Measurements from ENCODE around the gene TCEANC2.

DNA sequence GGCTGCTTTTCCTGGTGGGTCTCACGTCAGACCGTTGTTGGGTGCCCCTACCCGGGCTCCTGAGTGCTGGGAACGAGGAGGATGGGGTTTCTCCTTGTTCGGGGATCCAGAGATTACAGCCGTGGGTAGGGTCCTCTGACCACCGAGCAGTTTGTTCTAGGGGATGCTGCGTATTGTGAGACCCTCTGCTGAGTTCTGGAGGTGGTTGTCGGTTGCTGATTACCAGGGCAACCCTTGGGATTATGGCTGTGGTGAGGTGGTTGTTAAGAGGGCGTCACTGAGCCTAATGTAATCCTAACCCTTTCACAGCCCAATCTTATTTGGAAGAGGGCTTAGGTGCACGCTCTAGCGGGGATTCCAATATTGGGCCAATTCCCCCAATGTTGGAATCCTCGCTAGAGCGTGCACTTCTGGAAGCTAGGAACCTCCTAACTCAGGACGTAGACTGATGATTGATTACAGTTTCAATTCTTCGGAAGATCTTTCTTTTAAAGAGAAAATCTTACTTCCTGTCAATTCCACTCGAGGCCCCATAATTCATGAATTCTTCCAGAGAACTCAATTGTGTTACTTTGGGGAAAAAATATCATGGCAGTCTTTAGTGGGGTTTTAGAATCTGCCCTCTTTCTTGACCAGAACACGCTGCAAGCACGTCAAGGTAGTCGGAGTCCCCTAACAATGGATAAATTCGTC, 483 bp downstream of the TCEANC2 start:
- no peak for TF ChIP-seq YY1 (IDR thresholded peaks at IDR 0.05; ENCODE audit: low read depth)
- TF ChIP-seq, protein P1, sequence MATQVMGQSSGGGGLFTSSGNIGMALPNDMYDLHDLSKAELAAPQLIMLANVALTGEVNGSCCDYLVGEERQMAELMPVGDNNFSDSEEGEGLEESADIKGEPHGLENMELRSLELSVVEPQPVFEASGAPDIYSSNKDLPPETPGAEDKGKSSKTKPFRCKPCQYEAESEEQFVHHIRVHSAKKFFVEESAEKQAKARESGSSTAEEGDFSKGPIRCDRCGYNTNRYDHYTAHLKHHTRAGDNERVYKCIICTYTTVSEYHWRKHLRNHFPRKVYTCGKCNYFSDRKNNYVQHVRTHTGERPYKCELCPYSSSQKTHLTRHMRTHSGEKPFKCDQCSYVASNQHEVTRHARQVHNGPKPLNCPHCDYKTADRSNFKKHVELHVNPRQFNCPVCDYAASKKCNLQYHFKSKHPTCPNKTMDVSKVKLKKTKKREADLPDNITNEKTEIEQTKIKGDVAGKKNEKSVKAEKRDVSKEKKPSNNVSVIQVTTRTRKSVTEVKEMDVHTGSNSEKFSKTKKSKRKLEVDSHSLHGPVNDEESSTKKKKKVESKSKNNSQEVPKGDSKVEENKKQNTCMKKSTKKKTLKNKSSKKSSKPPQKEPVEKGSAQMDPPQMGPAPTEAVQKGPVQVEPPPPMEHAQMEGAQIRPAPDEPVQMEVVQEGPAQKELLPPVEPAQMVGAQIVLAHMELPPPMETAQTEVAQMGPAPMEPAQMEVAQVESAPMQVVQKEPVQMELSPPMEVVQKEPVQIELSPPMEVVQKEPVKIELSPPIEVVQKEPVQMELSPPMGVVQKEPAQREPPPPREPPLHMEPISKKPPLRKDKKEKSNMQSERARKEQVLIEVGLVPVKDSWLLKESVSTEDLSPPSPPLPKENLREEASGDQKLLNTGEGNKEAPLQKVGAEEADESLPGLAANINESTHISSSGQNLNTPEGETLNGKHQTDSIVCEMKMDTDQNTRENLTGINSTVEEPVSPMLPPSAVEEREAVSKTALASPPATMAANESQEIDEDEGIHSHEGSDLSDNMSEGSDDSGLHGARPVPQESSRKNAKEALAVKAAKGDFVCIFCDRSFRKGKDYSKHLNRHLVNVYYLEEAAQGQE (IDR thresholded peaks at IDR 0.05; ENCODE audit: low read depth) = no peak

Measured in Ishikawa (cell line).